A549 treated with DMSO at 1 μM for 4 hours (cell line): ENCODE measurements around the gene DBR1. TPM values are rescaled to one million over a fixed set of nuclear protein-coding genes. Genes with fewer than 3 reads are reported as not detected.

ENCODE experiments used
- total RNA-seq: library from RNA; stranded (reverse); fragments of 200-300 nt; extraction: Qiagen RNA extraction; gene quantifications from 5 replicates; pipeline ENCODE4 v1.2.3, GENCODE V29; 2022; ENCODE audit warnings: low read depth

Gene DBR1
- 12.5 to 13.4 TPM (median 13.1 TPM) in 5 replicates for total RNA-seq

GRCh38 chr3:138174421-138175131, at the start of gene DBR1:
DBR1 (minus strand) TSS chr3:138174921; CDS start chr3:138174795, 126 bp downstream.

DNA sequence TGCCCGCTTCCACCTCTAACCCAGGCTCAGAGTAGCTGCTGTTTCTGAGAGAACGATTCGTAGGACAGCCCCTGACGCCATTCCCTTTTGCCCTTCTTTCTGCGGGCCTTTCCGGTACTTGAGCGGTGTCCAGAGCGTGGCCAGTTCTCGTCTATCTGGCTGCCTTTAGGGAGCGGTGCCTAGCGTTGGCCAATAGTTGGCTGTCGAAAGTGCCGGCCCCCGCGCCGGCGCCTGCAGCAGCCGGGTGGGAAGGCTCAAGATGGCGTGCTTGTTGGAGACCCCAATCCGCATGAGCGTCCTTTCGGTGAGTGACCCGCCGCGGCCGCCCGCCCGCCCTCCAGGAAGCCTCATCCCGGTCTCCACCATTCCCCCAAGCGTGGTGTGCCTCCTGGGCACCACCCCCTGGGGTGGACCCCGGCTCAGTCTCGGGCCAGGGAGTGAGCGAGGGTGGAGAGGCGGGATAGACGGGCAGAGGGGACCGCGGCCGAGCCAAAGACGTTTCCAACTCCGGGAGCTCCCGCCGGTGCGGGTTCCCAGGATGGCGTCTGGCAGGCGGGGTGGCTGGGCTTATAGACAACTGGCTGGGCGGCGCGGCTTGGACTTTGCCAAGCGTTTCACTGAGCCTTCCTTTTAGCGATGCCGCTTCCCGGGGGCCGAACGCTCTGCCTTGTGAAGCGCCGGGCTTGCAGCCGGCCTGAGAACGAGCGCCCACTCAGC, 12.7 kb upstream of the DBR1 start, which contains the start of gene ARMC8:
TSS of gene ARMC8 (plus strand) at position 6 of the 717 bp plus-strand sequence. CDS start at position 260, 254 bp downstream.

GRCh38 chr3:138132239-138132638, 42.5 kb downstream of the DBR1 start, which contains the start of gene A4GNT:
A4GNT (minus strand) TSS chr3:138132390; CDS start chr3:138131256, 1,134 bp downstream.

DNA sequence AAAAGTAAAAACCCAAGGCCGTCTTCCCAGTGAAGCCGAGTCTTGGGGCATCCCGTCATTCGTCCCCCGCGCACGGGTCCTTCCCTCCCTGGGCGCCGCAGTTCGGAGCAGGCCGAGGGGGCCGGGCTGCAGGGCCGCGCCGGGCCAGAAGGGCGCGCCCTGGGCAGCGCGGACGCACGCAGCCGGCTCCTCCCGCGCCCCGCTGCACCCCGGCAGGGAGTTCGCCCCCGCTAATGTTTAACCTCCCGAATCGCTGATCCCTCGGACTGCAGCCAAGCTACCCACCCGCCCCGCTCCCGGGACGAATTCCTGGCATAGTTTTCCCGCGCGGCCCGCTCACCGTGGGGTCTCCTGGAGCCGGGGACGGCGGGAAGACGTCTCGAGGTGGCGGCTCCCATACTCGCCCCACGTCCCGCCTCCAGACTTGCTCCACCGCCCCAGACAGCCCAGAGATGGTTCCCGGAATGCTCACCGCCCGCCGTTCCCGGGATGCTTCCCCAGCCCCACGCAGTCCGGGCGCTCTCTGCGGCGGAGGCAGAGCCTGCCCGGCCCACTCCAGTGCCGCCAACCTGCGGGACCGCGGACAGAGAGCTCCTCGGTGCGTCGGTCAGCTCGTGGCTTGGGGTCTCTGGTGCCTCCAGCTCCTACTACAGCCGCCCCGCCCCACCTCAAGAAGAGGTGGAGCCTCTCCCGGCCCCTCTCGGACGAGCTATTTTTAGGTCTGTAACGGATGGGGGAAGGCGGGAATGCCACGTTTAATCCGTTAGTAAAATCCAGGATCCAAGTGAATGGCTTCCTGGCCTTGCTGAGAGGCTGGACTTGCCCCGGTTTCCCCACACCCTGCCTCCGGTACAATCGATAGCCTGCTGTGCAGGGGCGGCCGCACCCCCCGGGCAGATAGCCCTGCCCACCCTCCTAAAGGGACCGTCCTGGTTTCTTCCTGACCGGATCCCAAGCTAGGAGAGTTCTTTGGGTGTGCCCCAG, 59.4 kb downstream of the DBR1 start, which contains the start of gene DZIP1L:
TSS of gene DZIP1L (minus strand) at position 621 of the 984 bp plus-strand sequence. CDS start 11,637 bp downstream, outside the sequence.

Other genes starting within 250 kb of the DBR1 start
- not detected in 5 replicates for gene CLDN18, start 164.8 kb downstream of the DBR1 start, total RNA-seq
- 5.7 to 6.8 TPM (median 6.6 TPM) in 5 replicates for gene DZIP1L, start 59.3 kb downstream of the DBR1 start, total RNA-seq
- not detected in 5 replicates for gene A4GNT, start 42.5 kb downstream of the DBR1 start, total RNA-seq
- gene ARMC8, start 12.4 kb upstream of the DBR1 start, total RNA-seq, result 20.2 to 27.4 TPM (median 24.9 TPM) in 5 replicates
- not detected in 5 replicates for gene NME9, start 154.9 kb upstream of the DBR1 start, total RNA-seq
- gene MRAS, start 173.7 kb upstream of the DBR1 start, total RNA-seq, result 8.0 to 12.1 TPM (median 10.5 TPM) in 5 replicates